DMS114 treated with DMSO at 0.1 percent for 48 hours (cell line): ENCODE measurements around the gene HOXC6.

Experiments
- DNase-seq: peaks from one replicate; lab custom pipeline; 2025; ENCODE audit not compliant: unreplicated experiment; lab: John Stamatoyannopoulos, UW

HOXC6 gene

DNA sequence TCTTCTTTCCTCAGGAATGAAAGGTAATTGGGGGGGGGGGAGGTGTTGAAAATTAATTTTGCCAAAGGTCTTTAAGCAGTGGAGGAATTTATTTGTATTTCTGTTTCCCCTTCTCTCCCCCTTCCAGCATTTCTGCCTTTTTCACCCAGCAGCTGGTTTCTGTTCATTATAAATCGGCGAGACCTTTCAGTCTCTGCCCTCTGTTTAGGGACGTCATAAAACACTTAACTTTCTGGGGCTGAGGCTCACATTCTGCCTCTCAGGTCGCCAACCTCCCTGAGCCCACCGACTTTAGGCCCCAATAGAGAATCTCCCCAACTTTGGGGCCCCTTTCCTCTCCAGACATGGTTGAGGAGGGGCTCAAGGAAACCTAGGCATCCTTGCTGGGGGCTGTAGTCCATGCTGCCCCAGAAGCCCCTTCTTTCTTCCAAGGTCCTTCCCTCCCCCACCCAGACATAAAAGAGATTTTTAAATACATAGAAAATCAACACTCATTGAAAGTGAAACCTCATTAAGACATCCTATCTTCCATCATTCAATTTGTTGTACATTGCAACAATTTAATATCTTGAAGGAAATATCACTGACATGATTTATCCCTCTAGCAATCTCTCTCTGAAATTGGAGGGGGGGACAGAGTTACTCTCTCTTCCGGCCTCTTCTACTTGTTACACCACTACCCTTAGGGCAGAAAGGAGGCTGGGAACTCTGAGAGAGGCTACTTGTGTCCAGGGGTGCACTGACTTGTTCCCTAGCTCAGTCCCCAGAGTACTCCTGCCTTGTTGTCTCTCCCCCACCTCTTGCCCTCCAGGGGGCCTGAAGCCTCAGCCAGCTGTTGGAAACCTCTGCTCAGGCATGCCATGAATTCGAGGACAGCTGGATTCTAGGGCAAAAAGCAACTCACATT is 2.5 kb upstream of the HOXC6 start:
- no peak for DNase-seq

DNA sequence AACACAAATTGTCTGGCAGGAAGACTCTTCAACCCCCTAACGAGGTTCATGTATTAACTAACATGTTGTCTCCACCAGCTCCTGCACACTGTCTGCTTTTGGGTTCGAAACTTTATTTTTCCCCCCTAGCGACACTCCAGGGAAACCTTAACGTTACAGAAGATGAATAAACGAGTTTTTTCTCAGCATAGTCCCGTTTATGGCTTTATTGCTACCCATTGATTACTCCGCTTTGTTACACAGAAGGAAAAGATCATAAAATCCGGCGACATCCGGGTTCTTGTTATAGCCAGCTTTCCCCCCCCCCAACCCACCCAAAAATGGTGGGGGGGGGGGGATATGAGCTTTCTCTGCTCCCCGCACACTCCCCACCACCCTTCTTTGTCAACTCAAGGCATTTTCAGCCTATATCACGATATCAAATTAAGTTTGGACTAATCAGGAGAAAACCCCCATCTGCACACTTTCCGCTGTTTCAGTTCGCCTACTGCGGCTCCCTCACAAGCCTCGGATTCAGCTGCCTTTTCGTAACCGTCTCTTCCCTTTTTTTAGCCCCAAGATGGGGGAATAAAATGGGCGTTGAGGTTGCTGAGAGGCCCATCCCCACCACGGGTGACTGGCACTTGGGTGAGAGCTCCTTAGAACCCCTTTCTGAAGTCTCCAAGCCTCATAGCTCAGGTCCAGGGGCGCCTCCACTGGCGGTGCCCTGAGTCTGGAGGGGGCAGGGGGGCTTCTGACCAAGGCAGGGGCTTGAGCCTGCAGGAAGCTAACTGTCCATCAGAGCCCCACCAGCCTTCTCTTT is 1.4 kb upstream of the HOXC6 start:
- DNase-seq = no peak

DNA sequence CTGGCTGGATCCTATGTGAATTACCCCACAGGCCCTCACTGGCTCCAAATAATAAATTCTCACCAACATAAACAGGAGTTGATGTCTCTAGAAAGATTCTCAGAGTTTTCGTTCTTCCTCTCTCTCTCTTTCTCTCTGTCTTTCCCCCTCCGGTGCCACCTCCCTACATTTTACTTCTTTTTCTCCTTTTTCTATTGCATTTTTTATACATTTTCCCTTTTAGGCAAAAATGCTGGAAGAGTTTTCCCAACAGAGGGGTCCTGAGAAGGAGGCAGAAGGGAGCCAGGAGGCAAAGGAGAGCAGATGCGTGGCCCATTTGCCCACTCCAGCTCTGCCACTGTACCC is 826 bp upstream of the HOXC6 start:
- no peak for DNase-seq

GRCh38 chr12:54029529-54030441 is 1.5 kb downstream of the HOXC6 start:
- DNase-seq = no peak

DNA sequence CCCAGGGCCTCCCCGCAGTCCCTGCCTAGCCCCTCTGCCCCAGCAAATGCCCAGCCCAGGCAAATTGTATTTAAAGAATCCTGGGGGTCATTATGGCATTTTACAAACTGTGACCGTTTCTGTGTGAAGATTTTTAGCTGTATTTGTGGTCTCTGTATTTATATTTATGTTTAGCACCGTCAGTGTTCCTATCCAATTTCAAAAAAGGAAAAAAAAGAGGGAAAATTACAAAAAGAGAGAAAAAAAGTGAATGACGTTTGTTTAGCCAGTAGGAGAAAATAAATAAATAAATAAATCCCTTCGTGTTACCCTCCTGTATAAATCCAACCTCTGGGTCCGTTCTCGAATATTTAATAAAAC is 2.2 kb downstream of the HOXC6 start:
- DNase-seq = no peak

DNA sequence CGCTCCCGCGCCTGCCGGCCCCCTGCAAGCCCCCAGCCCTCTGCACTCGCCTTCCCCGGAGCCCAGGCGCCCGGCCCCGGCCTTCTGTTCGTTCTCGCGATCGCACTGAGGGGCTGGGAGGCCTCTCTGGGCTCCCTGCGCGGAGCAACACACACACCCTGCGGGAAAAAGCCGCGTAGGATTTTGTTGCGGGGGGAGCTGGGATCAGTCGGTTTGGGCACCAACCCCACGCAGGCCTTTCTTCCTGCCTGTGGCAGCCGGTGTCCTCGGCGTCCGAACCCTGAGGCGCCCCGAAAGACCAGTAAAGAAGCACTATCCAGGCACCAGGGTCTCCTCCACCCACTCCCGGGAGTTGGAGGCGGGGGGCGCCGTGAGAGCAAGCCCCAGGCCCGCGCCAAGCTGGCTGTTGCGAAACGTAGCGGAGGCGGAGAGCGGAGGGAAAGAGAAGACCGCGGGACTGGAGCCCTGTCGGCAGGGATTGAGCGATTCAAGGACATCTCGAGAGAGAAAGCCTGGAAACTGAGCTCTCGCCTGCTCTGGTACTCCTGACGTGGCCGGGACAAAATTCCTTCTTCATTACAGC is 2.7 kb downstream of the HOXC6 start:
- no peak for DNase-seq

- DNase-seq = no peak
These were observed 3.2 kb downstream of the HOXC6 start for GRCh38 chr12:54031480-54031879.

DNA sequence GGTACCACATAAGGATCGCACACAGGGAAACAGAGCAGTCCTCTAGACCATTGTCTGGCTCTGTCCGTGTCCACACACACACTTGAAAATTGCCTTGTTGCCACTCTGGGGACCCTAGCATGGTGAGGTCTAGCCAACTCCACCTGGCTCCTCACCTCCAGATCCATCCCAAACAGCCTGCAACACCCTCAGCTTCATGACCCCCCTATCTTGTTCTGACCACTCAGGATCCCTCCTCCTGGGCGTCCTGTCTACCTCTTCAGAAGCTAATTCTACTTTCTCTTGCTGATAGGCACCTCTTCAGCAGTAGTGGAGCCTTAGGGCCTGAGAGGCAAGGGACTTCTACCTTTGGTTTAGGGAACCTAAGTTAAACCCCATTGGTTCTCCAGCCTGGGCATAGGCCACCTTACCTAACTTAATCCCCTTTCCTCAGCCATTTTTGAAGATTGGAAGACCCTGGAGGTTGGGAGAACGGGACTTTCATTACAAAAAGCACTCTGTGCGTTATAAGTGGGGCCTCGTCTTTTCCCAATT is 3.9 kb downstream of the HOXC6 start:
- DNase-seq = no peak

- peak; percentile 56 for DNase-seq
These were observed 4.4 kb downstream of the HOXC6 start, which contains the start of gene HOXC5 for GRCh38 chr12:54032627-54033100. TSS of gene HOXC5 (plus strand) at chr12:54033050. CDS start at chr12:54033123, 73 bp downstream.

DNA sequence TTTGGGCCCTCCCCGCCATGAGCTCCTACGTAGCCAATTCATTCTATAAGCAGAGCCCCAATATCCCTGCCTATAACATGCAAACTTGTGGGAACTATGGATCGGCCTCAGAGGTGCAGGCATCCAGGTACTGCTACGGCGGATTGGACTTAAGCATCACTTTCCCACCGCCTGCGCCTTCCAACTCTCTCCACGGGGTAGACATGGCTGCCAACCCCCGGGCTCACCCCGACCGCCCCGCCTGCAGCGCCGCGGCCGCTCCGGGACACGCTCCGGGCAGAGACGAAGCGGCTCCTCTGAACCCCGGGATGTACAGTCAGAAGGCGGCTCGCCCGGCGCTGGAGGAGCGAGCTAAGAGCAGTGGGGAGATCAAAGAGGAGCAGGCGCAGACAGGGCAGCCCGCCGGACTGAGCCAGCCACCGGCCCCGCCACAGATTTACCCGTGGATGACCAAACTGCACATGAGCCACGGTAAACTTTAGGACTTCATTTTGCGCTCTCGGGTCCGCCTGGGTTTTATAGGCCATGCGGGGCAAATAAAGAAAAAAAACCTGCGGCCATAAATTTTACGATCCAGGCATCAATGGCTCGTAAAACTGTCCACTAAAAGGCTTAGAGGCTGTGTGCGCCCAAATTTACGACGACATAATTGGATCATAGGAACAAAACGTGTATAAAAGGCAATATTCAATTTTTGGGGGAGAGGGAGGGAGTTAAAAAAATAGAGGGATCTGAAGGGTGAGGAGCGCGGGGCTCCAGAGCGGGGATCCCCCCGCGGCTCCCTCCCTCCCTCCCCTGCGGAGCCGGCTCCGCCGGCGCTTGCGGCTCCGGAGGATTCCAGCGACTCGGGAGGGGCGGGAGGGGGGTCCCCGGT is 5.1 kb downstream of the HOXC6 start:
- no peak for DNase-seq

DNA sequence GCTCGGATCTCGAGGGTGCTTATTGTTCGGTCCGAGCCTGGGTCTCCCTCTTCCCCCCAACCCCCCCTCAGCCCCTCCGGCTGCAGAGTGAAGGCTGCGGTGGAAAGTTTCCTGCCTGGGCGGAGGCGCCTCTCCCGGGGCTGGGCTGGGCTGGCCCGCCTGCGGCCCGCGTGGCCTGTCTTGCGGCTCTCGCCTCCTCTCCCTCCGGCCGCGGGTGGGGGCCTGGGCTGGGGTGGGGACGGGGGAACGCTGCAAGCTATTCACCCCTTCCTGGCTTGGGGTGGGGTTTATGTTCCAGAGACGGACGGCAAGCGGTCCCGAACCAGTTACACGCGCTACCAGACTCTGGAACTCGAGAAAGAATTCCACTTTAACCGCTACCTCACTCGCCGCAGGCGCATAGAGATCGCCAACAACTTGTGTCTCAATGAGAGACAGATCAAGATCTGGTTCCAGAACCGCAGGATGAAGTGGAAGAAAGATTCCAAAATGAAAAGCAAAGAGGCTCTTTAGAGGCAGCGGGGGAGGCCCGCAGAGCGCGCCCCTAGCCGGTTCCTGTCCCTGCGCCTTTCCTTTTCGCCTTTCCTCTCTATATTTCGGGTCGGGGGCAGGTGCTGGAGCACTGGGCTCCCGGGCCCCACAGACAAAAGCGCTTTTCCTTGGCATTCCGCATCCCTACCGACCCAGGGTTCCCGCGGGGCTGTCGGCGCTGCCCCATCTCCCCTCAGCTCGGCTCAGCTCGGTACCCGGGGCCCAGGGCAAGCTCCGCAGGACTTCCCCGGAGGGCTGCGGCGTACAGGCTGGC is 5.9 kb downstream of the HOXC6 start:
- DNase-seq = no peak

DNA sequence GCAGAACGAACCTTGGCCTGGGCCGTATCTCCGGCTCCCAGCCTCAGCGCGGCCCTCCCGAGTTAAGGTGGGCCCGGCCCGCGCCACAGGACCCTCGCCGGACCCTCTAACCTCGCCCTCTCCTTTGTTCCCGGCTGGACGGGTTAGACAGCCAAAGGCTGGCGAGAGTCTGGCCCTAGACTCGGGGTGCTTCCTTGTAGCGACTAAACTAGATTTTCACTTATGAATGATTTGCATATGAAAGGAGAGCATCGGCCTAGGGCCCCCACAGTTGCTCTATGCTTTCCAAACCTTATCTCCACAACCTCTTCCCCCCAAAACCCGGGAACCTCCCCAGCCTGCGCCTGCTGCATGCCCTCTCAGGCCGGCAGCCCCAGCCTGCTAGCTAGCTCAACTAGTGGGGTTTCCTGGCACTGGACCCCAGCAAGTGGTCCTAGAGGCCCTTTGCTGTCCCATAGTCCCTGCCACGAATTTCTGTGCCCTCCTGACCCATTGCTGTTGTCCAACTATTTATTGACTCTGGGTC is 6.6 kb downstream of the HOXC6 start:
- DNase-seq = no peak

GRCh38 chr12:54035568-54036264 is 7.5 kb downstream of the HOXC6 start:
- DNase-seq = no peak

GRCh38 chr12:54036620-54037359 is 8.6 kb downstream of the HOXC6 start:
- DNase-seq = no peak

DNA sequence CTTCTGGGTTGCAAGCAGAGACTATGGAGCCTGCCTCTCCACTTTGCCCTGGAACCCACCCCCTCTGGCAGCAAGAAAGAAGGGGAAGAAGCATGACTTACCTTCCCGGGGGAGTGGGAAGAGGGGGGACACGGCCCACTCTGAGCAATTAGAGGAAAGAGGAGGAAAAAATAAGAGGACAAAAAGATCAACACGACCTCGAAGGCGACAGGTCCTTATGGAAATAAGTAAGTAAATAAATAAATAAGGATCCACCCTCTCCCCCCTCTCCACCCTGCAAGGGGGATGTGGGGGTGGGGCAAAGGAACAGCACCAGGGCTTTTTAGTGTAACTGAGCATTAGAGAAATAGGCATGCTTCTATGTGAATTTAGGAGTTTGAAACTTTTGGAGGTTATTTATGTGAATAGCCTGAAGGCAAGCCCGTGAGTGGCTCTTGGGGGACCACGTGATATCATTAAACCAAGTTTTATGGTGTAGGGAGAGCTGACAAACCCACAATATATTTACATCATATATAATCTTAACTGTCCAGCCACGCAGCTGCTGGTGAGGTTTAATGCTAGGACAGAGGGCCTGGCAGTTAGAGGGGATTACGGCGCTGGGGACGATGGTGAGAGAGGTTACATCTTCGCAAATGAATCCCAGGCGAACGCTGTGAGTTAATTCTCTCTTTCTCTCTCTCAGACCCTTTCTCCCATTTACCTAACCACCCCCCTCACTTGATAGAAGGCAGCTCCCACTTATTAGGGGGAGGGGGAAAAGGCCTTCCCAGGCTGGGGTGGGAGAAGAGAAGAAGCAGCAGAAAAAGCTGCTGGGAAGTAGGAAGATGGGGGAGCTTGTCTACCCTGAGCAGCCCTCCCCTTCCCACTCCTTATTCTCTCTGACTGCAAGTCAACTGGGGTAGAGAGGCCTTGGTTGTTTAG is 9.4 kb downstream of the HOXC6 start:
- no peak for DNase-seq

DNA sequence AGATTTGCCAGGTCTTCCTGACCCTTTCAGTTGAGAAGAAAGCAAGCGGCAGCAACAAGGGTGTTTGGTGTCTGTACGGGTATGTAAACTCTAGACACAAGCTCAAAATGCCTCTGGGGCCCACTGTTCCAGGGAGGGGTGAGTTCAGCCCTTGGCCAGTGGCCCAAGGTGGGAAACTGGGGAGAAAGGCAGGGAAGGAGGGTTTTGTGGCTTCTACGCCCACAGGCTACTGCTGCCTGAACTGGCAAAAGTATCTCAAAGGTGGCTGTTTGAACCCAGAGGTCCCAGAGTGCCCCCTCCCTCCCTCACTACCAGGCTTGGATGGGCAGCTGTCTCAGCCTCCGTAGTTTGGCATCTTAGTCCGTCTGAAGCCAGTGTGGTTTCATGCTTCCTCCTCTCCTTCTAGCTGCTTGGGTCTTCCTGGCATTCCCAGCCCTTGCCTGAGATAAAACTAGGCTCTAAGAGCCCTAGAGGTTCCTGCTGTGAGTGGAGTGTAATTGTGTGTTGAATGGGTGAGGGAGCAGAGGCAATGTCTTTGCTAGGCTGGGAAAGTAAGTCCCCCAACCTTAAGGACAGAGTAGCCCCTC is 10.1 kb downstream of the HOXC6 start:
- no peak for DNase-seq
